Endothelial cell (in vitro differentiated cells): ENCODE results near the gene POTEG. TPM values are rescaled to one million over a fixed set of nuclear protein-coding genes. Genes with fewer than 3 reads are reported as not detected.
"Not testable (repeated sequence)": the region's sequence is repeated elsewhere in the genome, so short reads cannot be mapped to it uniquely, and the experiment has no call there.

Experiments used
- DNase-seq: peaks from one replicate; pipeline ENCODE4 v3.0.0; 2021; ENCODE audit warnings: low spot score
- H3K27ac Mint-ChIP-seq: one replicate; pipeline ENCODE4 v1.8.0; 2021; ENCODE audit warnings: mixed read lengths, inconsistent platforms; ENCODE audit not compliant: unreplicated experiment
- H3K27me3 Mint-ChIP-seq: one replicate; pipeline ENCODE4 v1.8.0; 2021; ENCODE audit warnings: mild to moderate bottlenecking, moderate library complexity, mixed read lengths, inconsistent platforms; ENCODE audit not compliant: unreplicated experiment
- H3K36me3 Mint-ChIP-seq: one replicate; pipeline ENCODE4 v1.8.0; 2021; ENCODE audit warnings: mild to moderate bottlenecking, low read depth, mixed read lengths, inconsistent platforms; ENCODE audit not compliant: unreplicated experiment
- H3K4me1 Mint-ChIP-seq: one replicate; pipeline ENCODE4 v1.8.0; 2021; ENCODE audit warnings: mild to moderate bottlenecking, mixed read lengths, inconsistent platforms; ENCODE audit not compliant: unreplicated experiment
- H3K4me3 Mint-ChIP-seq: one replicate; pipeline ENCODE4 v1.8.0; 2021; ENCODE audit warnings: mild to moderate bottlenecking, mixed read lengths, inconsistent platforms; ENCODE audit not compliant: unreplicated experiment
- H3K9me3 Mint-ChIP-seq: one replicate; pipeline ENCODE4 v1.8.0; 2021; ENCODE audit warnings: mixed read lengths, inconsistent platforms; ENCODE audit not compliant: unreplicated experiment
- long read RNA-seq: library from polyadenylated mRNA; unstranded; transcript quantifications from one replicate; pipeline ENCODE4 v2.0.0, GENCODE V29; 2020; ENCODE audit not compliant: unreplicated experiment
- total RNA-seq: library from RNA; stranded (reverse); fragmentation: NEBNext Ultra II Directional; extraction: Animal tissue kit (Norgen Biotek cat#: 25700); gene quantifications from one replicate; pipeline ENCODE4 v1.2.1, GENCODE V29; 2021; ENCODE audit not compliant: unreplicated experiment

POTEG gene
- total RNA-seq: not detected
- long read RNA-seq: 0 reads

- H3K27me3 Mint-ChIP-seq, DNase-seq: not testable (repeated sequence)
Observed at GRCh38 chr14:19434241-19434640, at the start of gene POTEG. Gene POTEG, minus strand, starts transcription at chr14:19434341. Its CDS starts 52 bp downstream, at chr14:19434289.

DNA sequence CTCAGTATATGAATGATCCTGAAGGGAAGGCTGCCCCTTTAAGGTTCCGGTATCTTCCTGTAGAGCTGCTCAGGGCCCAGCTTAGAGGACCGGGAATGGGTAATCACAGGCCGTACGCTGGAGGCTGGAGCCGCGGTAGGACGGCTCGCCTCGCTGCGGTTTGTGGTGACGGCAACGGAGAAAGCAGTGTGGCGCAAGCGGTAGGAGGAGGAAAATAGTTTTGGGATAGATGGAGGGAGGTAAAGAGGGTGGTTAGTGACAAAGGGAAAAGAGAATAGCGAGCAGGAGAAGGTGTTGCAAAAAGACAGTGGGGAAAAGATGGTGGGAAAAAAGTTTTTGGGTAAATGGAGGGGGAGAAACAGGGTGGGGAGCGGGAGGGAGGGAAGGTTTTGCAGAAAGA, 48.0 kb upstream of the POTEG start:
- not testable (repeated sequence) for H3K27ac Mint-ChIP-seq, DNase-seq, H3K4me3 Mint-ChIP-seq

More at GRCh38 chr14:19434241-19434640, at the start of gene POTEG:
- not testable (repeated sequence) for H3K9me3 Mint-ChIP-seq, H3K36me3 Mint-ChIP-seq, H3K27ac Mint-ChIP-seq, H3K4me1 Mint-ChIP-seq, H3K4me3 Mint-ChIP-seq

DNA sequence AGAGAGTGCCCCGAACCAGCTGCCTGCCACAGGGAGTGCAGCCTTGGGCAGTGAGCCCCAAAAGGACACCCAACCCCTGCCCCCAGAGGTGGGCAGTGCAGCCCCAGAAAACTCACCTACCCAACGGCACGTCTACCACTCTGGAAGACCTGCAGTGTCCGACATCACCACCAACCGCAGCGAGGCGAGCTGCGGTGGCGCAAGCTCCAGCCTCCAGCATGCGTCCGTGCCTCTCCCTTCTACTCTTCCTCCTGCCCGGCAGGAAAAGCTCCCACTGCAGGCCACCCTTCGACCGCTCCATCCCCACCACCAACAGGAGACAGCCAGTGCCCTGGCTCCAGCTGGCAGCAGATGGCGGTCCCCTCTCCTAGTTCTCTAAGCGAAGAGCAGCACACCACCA, 47.3 kb upstream of the POTEG start:
- H3K27me3 Mint-ChIP-seq, H3K27ac Mint-ChIP-seq, H3K4me1 Mint-ChIP-seq, H3K9me3 Mint-ChIP-seq, H3K4me3 Mint-ChIP-seq, H3K36me3 Mint-ChIP-seq, DNase-seq: not testable (repeated sequence)

More for the DNA sequence above, 48.0 kb upstream of the POTEG start:
- not testable (repeated sequence) for H3K4me1 Mint-ChIP-seq, H3K36me3 Mint-ChIP-seq, H3K27me3 Mint-ChIP-seq, H3K9me3 Mint-ChIP-seq

- not testable (repeated sequence) for H3K27ac Mint-ChIP-seq, H3K9me3 Mint-ChIP-seq, H3K4me1 Mint-ChIP-seq, H3K4me3 Mint-ChIP-seq, H3K27me3 Mint-ChIP-seq, H3K36me3 Mint-ChIP-seq, DNase-seq
Observed at GRCh38 chr14:19480491-19480890, 46.4 kb upstream of the POTEG start.

DNA sequence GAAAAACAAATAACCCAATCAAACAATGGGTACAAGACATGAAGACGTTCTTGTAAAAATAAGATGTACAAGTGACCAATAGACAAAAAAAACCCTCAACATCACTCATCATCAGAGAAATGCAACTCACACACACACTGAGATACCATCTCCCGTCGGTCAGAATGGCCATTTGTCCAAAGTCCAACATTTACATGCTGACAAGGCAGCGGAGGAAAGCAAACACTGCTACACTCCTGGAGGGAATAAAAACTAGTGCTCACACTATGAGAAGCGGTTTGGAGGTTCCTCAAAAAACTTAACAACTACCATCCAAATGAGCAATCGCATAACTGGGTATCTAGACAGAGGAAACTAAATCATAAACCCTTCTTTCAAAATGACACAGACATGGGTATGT, 11.6 kb upstream of the POTEG start:
- DNase-seq, H3K9me3 Mint-ChIP-seq, H3K27ac Mint-ChIP-seq, H3K27me3 Mint-ChIP-seq, H3K4me1 Mint-ChIP-seq, H3K4me3 Mint-ChIP-seq, H3K36me3 Mint-ChIP-seq: not testable (repeated sequence)

DNA sequence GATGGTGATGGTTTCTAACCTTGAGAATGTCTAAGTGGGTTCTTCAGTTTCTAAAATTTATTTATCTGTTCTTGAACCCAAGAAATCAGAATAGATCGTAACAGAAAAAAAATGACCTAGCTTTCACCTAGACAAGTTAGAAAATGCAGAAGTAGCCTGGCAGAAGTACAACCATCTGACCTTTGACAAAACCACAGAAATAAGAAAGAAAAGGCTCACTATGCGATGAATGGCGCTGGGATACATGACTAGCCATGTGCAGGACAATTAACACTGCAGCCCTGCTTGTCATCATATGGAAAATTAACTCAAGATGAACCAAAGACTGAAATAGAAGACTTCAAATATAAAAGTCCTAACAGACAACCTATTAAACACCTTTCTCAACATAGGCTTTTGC, 5.7 kb upstream of the POTEG start:
- H3K4me1 Mint-ChIP-seq, H3K9me3 Mint-ChIP-seq, H3K36me3 Mint-ChIP-seq, H3K4me3 Mint-ChIP-seq, H3K27ac Mint-ChIP-seq, DNase-seq, H3K27me3 Mint-ChIP-seq: not testable (repeated sequence)

DNA sequence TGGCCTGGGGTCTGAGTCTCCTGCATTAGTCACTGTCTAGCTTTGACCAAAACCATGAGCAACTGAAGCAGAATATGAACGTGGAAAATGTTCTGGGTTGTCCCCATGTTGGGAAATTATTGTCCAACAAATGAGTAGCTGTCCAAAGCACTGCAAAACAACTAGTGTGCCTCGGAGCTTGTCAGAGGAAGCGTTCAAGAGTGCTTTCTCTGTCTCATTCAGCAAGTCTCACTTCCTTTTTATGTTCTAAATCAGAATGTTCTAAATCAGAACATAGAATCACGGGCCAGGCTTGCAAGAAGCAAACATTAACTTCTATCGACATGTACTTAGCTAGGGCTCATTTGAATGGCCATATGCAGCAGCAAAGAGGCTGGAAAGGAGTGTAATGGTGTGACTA, 5.1 kb upstream of the POTEG start:
- not testable (repeated sequence) for H3K9me3 Mint-ChIP-seq, DNase-seq, H3K4me3 Mint-ChIP-seq, H3K4me1 Mint-ChIP-seq, H3K27ac Mint-ChIP-seq, H3K36me3 Mint-ChIP-seq, H3K27me3 Mint-ChIP-seq

DNA sequence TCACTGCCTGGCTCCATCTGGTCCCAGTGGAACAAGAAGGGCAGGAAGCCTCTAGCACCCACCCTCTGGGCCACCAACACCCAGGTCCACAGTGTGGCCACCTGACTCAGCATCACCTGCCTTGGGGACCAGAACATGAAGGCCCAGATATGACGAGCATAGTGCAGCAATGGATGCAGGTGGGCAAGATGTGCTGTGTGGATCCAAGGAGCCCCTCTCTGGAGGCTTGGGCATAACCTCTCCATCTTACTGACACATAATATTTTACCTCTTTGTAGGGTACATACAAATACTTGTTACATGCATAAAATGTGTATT, 2.9 kb upstream of the POTEG start:
- DNase-seq, H3K4me3 Mint-ChIP-seq, H3K4me1 Mint-ChIP-seq, H3K27me3 Mint-ChIP-seq, H3K27ac Mint-ChIP-seq, H3K36me3 Mint-ChIP-seq, H3K9me3 Mint-ChIP-seq: not testable (repeated sequence)

DNA sequence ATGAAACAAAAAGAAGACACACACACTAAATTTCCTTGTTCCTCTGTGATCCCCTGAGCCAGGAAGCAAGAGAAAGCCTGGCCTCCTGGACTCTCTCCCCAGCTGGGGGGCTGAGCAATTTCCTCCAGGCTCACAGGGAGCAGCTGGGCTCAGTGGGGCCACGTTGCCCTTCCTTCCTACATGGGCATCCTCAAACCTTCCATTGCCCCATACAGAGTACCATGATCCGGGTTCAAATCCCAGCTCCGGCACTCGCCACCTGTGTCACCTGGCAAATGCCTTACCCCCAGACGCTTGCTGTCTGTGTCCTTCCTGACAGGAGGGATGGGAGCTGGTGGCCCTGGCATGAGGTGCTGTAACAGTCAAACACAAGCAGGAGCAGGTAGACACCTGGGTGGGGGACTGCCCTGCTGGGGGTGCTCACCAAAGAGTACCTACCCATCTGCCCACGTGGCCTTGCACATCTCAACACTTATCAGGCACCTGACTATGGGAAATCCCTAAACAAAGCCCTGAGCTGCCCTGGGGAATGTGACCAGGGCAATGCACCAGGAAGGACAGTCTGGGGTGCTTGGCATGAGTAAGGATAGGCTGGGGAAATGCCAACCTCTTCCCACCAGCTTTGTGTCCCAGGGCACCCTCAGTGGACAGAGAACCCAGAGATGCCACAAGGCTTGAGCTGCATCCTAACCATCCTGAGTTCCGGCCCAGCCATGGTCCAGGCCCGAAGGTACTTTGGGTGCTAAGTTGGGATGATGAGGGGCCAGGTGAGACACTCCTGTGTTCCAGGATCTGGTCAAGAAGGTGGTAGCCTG, 2.4 kb upstream of the POTEG start:
- not testable (repeated sequence) for DNase-seq, H3K4me1 Mint-ChIP-seq, H3K27me3 Mint-ChIP-seq, H3K4me3 Mint-ChIP-seq, H3K9me3 Mint-ChIP-seq, H3K27ac Mint-ChIP-seq, H3K36me3 Mint-ChIP-seq

GRCh38 chr14:19435852-19436251, 1.7 kb upstream of the POTEG start:
- H3K27me3 Mint-ChIP-seq, H3K9me3 Mint-ChIP-seq, H3K4me1 Mint-ChIP-seq, H3K36me3 Mint-ChIP-seq, DNase-seq, H3K4me3 Mint-ChIP-seq, H3K27ac Mint-ChIP-seq: not testable (repeated sequence)

- H3K36me3 Mint-ChIP-seq, H3K4me1 Mint-ChIP-seq, H3K9me3 Mint-ChIP-seq, DNase-seq, H3K4me3 Mint-ChIP-seq, H3K27ac Mint-ChIP-seq, H3K27me3 Mint-ChIP-seq: not testable (repeated sequence)
Observed at GRCh38 chr14:19434891-19435290, 750 bp upstream of the POTEG start.

GRCh38 chr14:19433765-19434164, 376 bp downstream of the POTEG start:
- not testable (repeated sequence) for H3K4me1 Mint-ChIP-seq, H3K4me3 Mint-ChIP-seq, H3K9me3 Mint-ChIP-seq, H3K27me3 Mint-ChIP-seq, H3K27ac Mint-ChIP-seq, DNase-seq, H3K36me3 Mint-ChIP-seq
